Trophoblast cell (in vitro differentiated cells and primary cell): ENCODE results near the gene RET.

ENCODE experiments used
- DNase-seq, 2 donors: peaks; one replicate each; pipeline ENCODE4 v3.0.0-alpha.2; 2016
- H2AFZ ChIP-seq: 2 replicates; pipeline ENCODE4 v1.6.1; 2013; ENCODE audit warnings: low read length, moderate library complexity, mild to moderate bottlenecking; ENCODE audit not compliant: insufficient read depth, poor library complexity
- H2AK5ac ChIP-seq: 2 replicates; pipeline ENCODE4 v1.6.1; 2013; ENCODE audit warnings: mild to moderate bottlenecking, low read length
- H2BK120ac ChIP-seq: 2 replicates; pipeline ENCODE4 v1.6.1; 2013; ENCODE audit warnings: low read length, mild to moderate bottlenecking, moderate library complexity; ENCODE audit not compliant: insufficient read depth, poor library complexity
- H2BK12ac ChIP-seq: 2 replicates; pipeline ENCODE4 v1.6.1; 2013; ENCODE audit warnings: mild to moderate bottlenecking, low read length, moderate library complexity
- H2BK5ac ChIP-seq: 2 replicates; pipeline ENCODE4 v1.6.1; 2013; ENCODE audit warnings: low read length, low read depth, moderate library complexity, mild to moderate bottlenecking; ENCODE audit not compliant: poor library complexity
- H3K14ac ChIP-seq: 2 replicates; pipeline ENCODE4 v1.6.1; 2013; ENCODE audit warnings: mild to moderate bottlenecking, low read length
- H3K18ac ChIP-seq: 2 replicates; pipeline ENCODE4 v1.6.1; 2013; ENCODE audit warnings: mild to moderate bottlenecking, low read length
- H3K23ac ChIP-seq: 2 replicates; pipeline ENCODE4 v1.6.1; 2013; ENCODE audit warnings: low read length
- H3K27ac ChIP-seq: 2 replicates; pipeline ENCODE4 v1.5.1; 2013; ENCODE audit warnings: low read depth, mild to moderate bottlenecking, inconsistent platforms, low read length, moderate library complexity
- H3K27me3 ChIP-seq: 2 replicates; pipeline ENCODE4 v1.6.1; 2013; ENCODE audit warnings: inconsistent platforms, mild to moderate bottlenecking, low read length, moderate library complexity; ENCODE audit not compliant: insufficient read depth
- H3K36me3 ChIP-seq, 2 experiments: 1 replicate in 1 of 2; 2 replicates in 1 of 2; pipeline ENCODE4 v1.6.1; 2013; ENCODE audit warnings: low read length in 2 of 2, mild to moderate bottlenecking in 2 of 2, moderate library complexity in 1 of 2; ENCODE audit not compliant: insufficient read depth in 2 of 2, control insufficient read depth in 1 of 2
- H3K4ac ChIP-seq: 2 replicates; pipeline ENCODE4 v1.6.1; 2013; ENCODE audit warnings: low read depth, mild to moderate bottlenecking, low read length, moderate library complexity
- H3K4me1 ChIP-seq, 2 experiments: 1 replicate in 1 of 2; 2 replicates in 1 of 2; pipeline ENCODE4 v1.6.1; 2013; ENCODE audit warnings: low read length in 2 of 2, mild to moderate bottlenecking in 2 of 2, moderate library complexity in 1 of 2; ENCODE audit not compliant: insufficient read depth in 2 of 2, control insufficient read depth in 1 of 2
- H3K4me2 ChIP-seq: 2 replicates; pipeline ENCODE4 v1.6.1; 2013; ENCODE audit warnings: inconsistent platforms, mild to moderate bottlenecking, low read length, moderate library complexity
- H3K4me3 ChIP-seq: 2 replicates; pipeline ENCODE4 v1.5.1; 2013; ENCODE audit warnings: mild to moderate bottlenecking, low read depth, low read length, inconsistent platforms
- H3K79me1 ChIP-seq: one replicate; pipeline ENCODE4 v1.6.1; 2013; ENCODE audit warnings: low read length
- H3K79me2 ChIP-seq: 2 replicates; pipeline ENCODE4 v1.6.1; 2013; ENCODE audit warnings: low read length, mild to moderate bottlenecking; ENCODE audit not compliant: control insufficient read depth, insufficient read depth, poor library complexity
- H3K9ac ChIP-seq: 2 replicates; pipeline ENCODE4 v1.6.1; 2013; ENCODE audit warnings: mild to moderate bottlenecking, low read length
- H3K9me3 ChIP-seq: 2 replicates; pipeline ENCODE4 v1.6.1; 2013; ENCODE audit warnings: low read depth, mild to moderate bottlenecking, control low read depth, inconsistent platforms, low read length; ENCODE audit not compliant: insufficient read depth
- H4K12ac ChIP-seq: 2 replicates; pipeline ENCODE4 v1.6.1; 2013; ENCODE audit warnings: low read depth, mild to moderate bottlenecking, low read length, moderate library complexity
- H4K8ac ChIP-seq: 2 replicates; pipeline ENCODE4 v1.6.1; 2013; ENCODE audit warnings: low read depth, mild to moderate bottlenecking, low read length, moderate library complexity
- H4K91ac ChIP-seq: one replicate; pipeline ENCODE4 v1.6.1; 2013; ENCODE audit warnings: low read depth, mild to moderate bottlenecking, low read length, moderate library complexity
- WGBS: extraction: QIAGEN DNeasy Blood & Tissue Kit; methylation state at CpG from one replicate; pipeline ENCODE4 v1.1.7; 2013; ENCODE audit warnings: missing lambda C conversion rate; ENCODE audit not compliant: insufficient read length, insufficient coverage; ENCODE audit errors: extremely low coverage; 5-methylcytosine and 5-hydroxymethylcytosine counted together

RET gene

GRCh38 chr10:43127442-43127841 is 50.6 kb downstream of the RET start:
- no CpG with 5 or more reads among the region's 9 CpGs for WGBS
- H3K79me2 ChIP-seq: no peaks in the 10 kb centered on the region
- H3K27ac ChIP-seq: no peak overlapping the region
- no peaks in the 10 kb centered on the region for H3K79me1 ChIP-seq
- H3K4me1 ChIP-seq: peaks cover 0 to 4% of the 10 kb centered on the region in 2 experiments
- H3K9ac ChIP-seq: no peak overlapping the region
- no peak overlapping the region for H2AK5ac ChIP-seq
- H3K27me3 ChIP-seq: no peaks in the 10 kb centered on the region
- H3K36me3 ChIP-seq: no peaks in the 10 kb centered on the region
- H2BK120ac ChIP-seq: no peak overlapping the region
- H4K91ac ChIP-seq: no peak overlapping the region
- H3K23ac ChIP-seq: no peak overlapping the region
- H2BK12ac ChIP-seq: no peak overlapping the region
- H3K4me2 ChIP-seq: no peak overlapping the region
- no peak overlapping the region for H3K18ac ChIP-seq
- H4K8ac ChIP-seq: no peak overlapping the region
- H3K14ac ChIP-seq: no peak overlapping the region
- DNase-seq: peak in 1 of 2 donors; percentile 42
- peaks cover 2% of the 10 kb centered on the region for H3K9me3 ChIP-seq
- H2BK5ac ChIP-seq: no peak overlapping the region
- H3K4ac ChIP-seq: no peak overlapping the region
- no peak overlapping the region for H3K4me3 ChIP-seq
- H2AFZ ChIP-seq: no peak overlapping the region
- no peak overlapping the region for H4K12ac ChIP-seq

- Histone ChIP-seq H2BK120ac (no peak overlapping the region), H3K4me1 (peaks cover 0 to 4% of the 10 kb centered on the region in 2 experiments), H4K12ac (no peak overlapping the region), H2BK12ac (peak overlapping the region; percentile 12), H3K9me3 (peaks cover 2% of the 10 kb centered on the region), H3K4me3 (no peak overlapping the region), H3K27me3 (no peaks in the 10 kb centered on the region), H3K9ac (no peak overlapping the region), H3K4ac (no peak overlapping the region), H3K23ac (no peak overlapping the region), H2BK5ac (no peak overlapping the region), H3K79me2 (no peaks in the 10 kb centered on the region), H3K79me1 (no peaks in the 10 kb centered on the region), H4K91ac (no peak overlapping the region), H2AFZ (no peak overlapping the region), H3K18ac (no peak overlapping the region), H2AK5ac (no peak overlapping the region), H3K36me3 (no peaks in the 10 kb centered on the region), H3K14ac (no peak overlapping the region), H3K27ac (no peak overlapping the region), H4K8ac (no peak overlapping the region), H3K4me2 (no peak overlapping the region)
- DNase-seq: no peak
- WGBS: no CpG with 5 or more reads among the region's 8 CpGs
These were observed 51.5 kb downstream of the RET start for GRCh38 chr10:43128331-43128730.

GRCh38 chr10:43128958-43129706 is 52.3 kb downstream of the RET start:
- Histone ChIP-seq H2AFZ (no peak overlapping the region), H3K4me1 (peaks cover 0 to 4% of the 10 kb centered on the region in 2 experiments), H3K23ac (no peak overlapping the region), H3K4ac (no peak overlapping the region), H3K9me3 (peaks cover 2% of the 10 kb centered on the region), H3K27ac (no peak overlapping the region), H2BK5ac (no peak overlapping the region), H4K12ac (no peak overlapping the region), H3K4me2 (no peak overlapping the region), H2BK12ac (no peak overlapping the region), H4K91ac (no peak overlapping the region), H3K9ac (no peak overlapping the region), H3K79me2 (no peaks in the 10 kb centered on the region), H3K14ac (no peak overlapping the region), H2AK5ac (no peak overlapping the region), H3K36me3 (no peaks in the 10 kb centered on the region), H3K79me1 (no peaks in the 10 kb centered on the region), H3K18ac (no peak overlapping the region), H4K8ac (no peak overlapping the region), H2BK120ac (no peak overlapping the region), H3K4me3 (no peak overlapping the region), H3K27me3 (no peaks in the 10 kb centered on the region)
- peak in 1 of 2 donors; percentile 64 for DNase-seq
- no CpG with 5 or more reads among the region's 6 CpGs for WGBS

GRCh38 chr10:43130770-43131171 is 53.9 kb downstream of the RET start:
- H3K9me3 ChIP-seq: peaks cover 2% of the 10 kb centered on the region
- no peak overlapping the region for H3K4me3 ChIP-seq
- H3K9ac ChIP-seq: no peak overlapping the region
- peaks cover 0 to 4% of the 10 kb centered on the region in 2 experiments for H3K4me1 ChIP-seq
- H3K79me2 ChIP-seq: no peaks in the 10 kb centered on the region
- H3K36me3 ChIP-seq: no peaks in the 10 kb centered on the region
- no peaks in the 10 kb centered on the region for H3K27me3 ChIP-seq
- WGBS: no CpG with 5 or more reads among the region's 18 CpGs
- DNase-seq: peak; percentile 74 to 80
- H4K12ac ChIP-seq: no peak overlapping the region
- H2AFZ ChIP-seq: no peak overlapping the region
- H2AK5ac ChIP-seq: no peak overlapping the region
- H4K91ac ChIP-seq: no peak overlapping the region
- H2BK5ac ChIP-seq: no peak overlapping the region
- H3K4ac ChIP-seq: no peak overlapping the region
- H3K23ac ChIP-seq: no peak overlapping the region
- H3K27ac ChIP-seq: no peak overlapping the region
- no peak overlapping the region for H2BK12ac ChIP-seq
- no peak overlapping the region for H3K18ac ChIP-seq
- no peak overlapping the region for H2BK120ac ChIP-seq
- H3K4me2 ChIP-seq: no peak overlapping the region
- no peaks in the 10 kb centered on the region for H3K79me1 ChIP-seq
- H3K14ac ChIP-seq: no peak overlapping the region
- H4K8ac ChIP-seq: no peak overlapping the region
